Adipose tissue (tissue), 3 donors: Measurements from ENCODE around the gene INHBB. TPM values are rescaled to one million over a fixed set of nuclear protein-coding genes. Genes with fewer than 3 reads are reported as not detected.
"Not testable (repeated sequence)": the region's sequence is repeated elsewhere in the genome, so short reads cannot be mapped to it uniquely, and the experiment has no call there.

Source experiments
- H3K27ac ChIP-seq: one replicate; pipeline ENCODE4 v1.5.1; 2013; ENCODE audit warnings: low read depth, low read length
- WGBS, 3 donors: extraction: QIAGEN DNeasy Blood & Tissue Kit; methylation state at CpG; one replicate each; pipeline ENCODE4 v1.1.7; 2013; 5-methylcytosine and 5-hydroxymethylcytosine counted together
- polyA plus RNA-seq, 3 donors: library from polyadenylated mRNA; stranded (reverse); fragments of 200-250 nt; gene quantifications; one replicate each; pipeline ENCODE4 v1.2.3, GENCODE V29; 2013
- donor health status: healthy with polysubstance abuse.
- donor health status: Bipolar disorder and iron deficiency.
- donor health status: healthy.

The INHBB gene
- polyA plus RNA-seq, 3 donors: 5.4 to 31.9 (median 10.6) TPM

- no peak overlapping the region for H3K27ac ChIP-seq
- 46 to 74% (median 73%) methylated on average over 13 of the region's 13 CpGs for WGBS, 3 donors
Measured at GRCh38 chr2:120384486-120385354, 38.8 kb downstream of the INHBB start.

GRCh38 chr2:120385355-120386127, 39.6 kb downstream of the INHBB start:
- no peak overlapping the region for H3K27ac ChIP-seq
- WGBS, 3 donors: 57 to 75% (median 70%) methylated on average over 4 of the region's 4 CpGs

GRCh38 chr2:120388222-120389035, 42.5 kb downstream of the INHBB start:
- H3K27ac ChIP-seq: no peak overlapping the region
- WGBS, 3 donors: 77 to 85% (median 82%) methylated on average over 9 of the region's 9 CpGs

- no peak overlapping the region for H3K27ac ChIP-seq
- 60 to 72% (median 60%) methylated on average over 9 of the region's 9 CpGs for WGBS, 3 donors
Measured at GRCh38 chr2:120389036-120389391, 43.1 kb downstream of the INHBB start.

- WGBS, 3 donors: 82 to 87% (median 87%) methylated on average over 11 of the region's 11 CpGs
- no peak overlapping the region for H3K27ac ChIP-seq
Measured at GRCh38 chr2:120390381-120391055, 44.6 kb downstream of the INHBB start.

- H3K27ac ChIP-seq: not testable (repeated sequence)
- 32 to 59% (median 51%) methylated on average over 2 of the region's 2 CpGs for WGBS, 3 donors
Measured at GRCh38 chr2:120391382-120391781, 45.4 kb downstream of the INHBB start.

GRCh38 chr2:120391911-120392665, 46.2 kb downstream of the INHBB start:
- 86 to 92% (median 88%) methylated on average over 16 of the region's 16 CpGs for WGBS, 3 donors
- H3K27ac ChIP-seq: no peak overlapping the region

GRCh38 chr2:120392923-120393322, 47.0 kb downstream of the INHBB start:
- WGBS, 3 donors: 67 to 100% (median 69%) methylated on average over 1 of the region's 1 CpG
- no peak overlapping the region for H3K27ac ChIP-seq

- H3K27ac ChIP-seq: no peak overlapping the region
- 89 to 95% (median 91%) methylated on average over 5 of the region's 5 CpGs for WGBS, 3 donors
Measured at GRCh38 chr2:120393456-120393855, 47.5 kb downstream of the INHBB start.

GRCh38 chr2:120394764-120395163, 48.8 kb downstream of the INHBB start:
- no peak overlapping the region for H3K27ac ChIP-seq
- WGBS, 3 donors: 92 to 93% (median 93%) methylated on average over 8 of the region's 8 CpGs

GRCh38 chr2:120395221-120396012, 49.5 kb downstream of the INHBB start:
- no peak overlapping the region for H3K27ac ChIP-seq
- 76 to 80% (median 78%) methylated on average over 21 of the region's 21 CpGs for WGBS, 3 donors

GRCh38 chr2:120396013-120396860, 50.3 kb downstream of the INHBB start:
- 57 to 65% (median 60%) methylated on average over 30 to 31 of the region's 31 CpGs for WGBS, 3 donors
- H3K27ac ChIP-seq: no peak overlapping the region

GRCh38 chr2:120396861-120397811, 51.2 kb downstream of the INHBB start:
- WGBS, 3 donors: 76 to 79% (median 79%) methylated on average over 25 of the region's 25 CpGs
- no peak overlapping the region for H3K27ac ChIP-seq

GRCh38 chr2:120398051-120398995, 52.4 kb downstream of the INHBB start:
- WGBS, 3 donors: 73 to 79% (median 78%) methylated on average over 18 of the region's 18 CpGs

More at GRCh38 chr2:120398051-120398995, 52.4 kb downstream of the INHBB start:
- no peak overlapping the region for H3K27ac ChIP-seq
